Measurements from ENCODE around the gene HAAO. TPM values are rescaled to one million over a fixed set of nuclear protein-coding genes. Genes with fewer than 3 reads are reported as not detected.

Gene HAAO
- total and polyA plus RNA-seq, 2 of the 8 experiments (the other 6 are each of a cell fraction or from before 2014, with no cell fraction given), result 2.5 to 7.0 TPM

GRCh38 chr2:42788478-42788793, 3.9 kb downstream of the HAAO start:
- Histone ChIP-seq H3K36me3 (ENCODE audit: control insufficient read depth in 2 of 4, insufficient read depth in 4 of 4, low read length in 3 of 4) (no peaks in the 10 kb centered on the region), H2BK15ac (ENCODE audit: low read length) (no peak overlapping the region), H2BK20ac (ENCODE audit: low read length) (no peak overlapping the region), H2AK5ac (ENCODE audit: low read depth, low read length) (peak overlapping the region; percentile 75; the same call in 1 of the 2 replicates), H3K9me3 (ENCODE audit: insufficient read depth in 2 of 2, low read depth in 1 of 2, low read length in 1 of 2) (no peaks in the 10 kb centered on the region), H3K79me1 (ENCODE audit: low read depth, low read length) (no peaks in the 10 kb centered on the region), H3K4me1 (replicated peaks in 1 of 4; ENCODE audit: control insufficient read depth in 3 of 4, insufficient read depth in 4 of 4, low read length in 3 of 4) (peaks cover 0 to 10% (median 4%) of the 10 kb centered on the region in 4 experiments; a peak in 5 of 7 replicates), H3K4me2 (ENCODE audit: insufficient read depth in 1 of 2, low read depth in 2 of 2, low read length in 2 of 2) (no peak overlapping the region), H3K4me3 (ENCODE audit: extremely low read depth in 1 of 4, insufficient read depth in 2 of 4, low read depth in 3 of 4, low read length in 4 of 4) (no peak overlapping the region), H4K91ac (replicated peaks; ENCODE audit: insufficient read length, low read length) (peak overlapping the region; percentile 37), H3K56ac (replicated peaks; ENCODE audit: insufficient read length, low read depth, low read length) (no peak overlapping the region), H3K14ac (ENCODE audit: insufficient read length) (no peak overlapping the region), H3K23me2 (ENCODE audit: low read depth, low read length) (peaks cover 9% of the 10 kb centered on the region; the same call in 1 of the 2 replicates), H2BK12ac (ENCODE audit: low read depth, low read length) (no peak overlapping the region), H3K9ac (replicated peaks in 1 of 4; ENCODE audit: extremely low read depth in 1 of 4, low read depth in 3 of 4, low read length in 3 of 4) (no peak overlapping the region; a peak in 1 of 7 replicates), H3K79me2 (ENCODE audit: control insufficient read depth in 1 of 2, insufficient read depth in 2 of 2, low read length in 2 of 2) (no peaks in the 10 kb centered on the region), H3K23ac (ENCODE audit: insufficient read length) (no peak overlapping the region), H2BK5ac (ENCODE audit: low read depth, low read length) (no peak overlapping the region; the same call in 1 of the 2 replicates), H2BK120ac (replicated peaks; ENCODE audit: low read depth, low read length) (no peak overlapping the region), H3K27ac (ENCODE audit: low read depth, low read length) (no peak overlapping the region), H4K5ac (ENCODE audit: insufficient read length, low read depth, low read length) (no peak overlapping the region), H3K4ac (replicated peaks; ENCODE audit: insufficient read length, low read depth, low read length) (no peak overlapping the region), H4K8ac (ENCODE audit: extremely low read depth, insufficient read depth, low read length) (no peak overlapping the region), H3K18ac (ENCODE audit: extremely low read depth, low read length) (no peak overlapping the region), H2AFZ (ENCODE audit: low read length) (no peak overlapping the region), H4K20me1 (replicated peaks in 1 of 2; ENCODE audit: control insufficient read depth in 1 of 2, insufficient read depth in 2 of 2, low read length in 2 of 2) (no peaks in the 10 kb centered on the region), H3K27me3 (replicated peaks in 1 of 4; ENCODE audit: control insufficient read depth in 3 of 4, extremely low read depth in 1 of 4, insufficient read depth in 3 of 4, low read length in 3 of 4) (peaks cover 0 to 18% (median 13%) of the 10 kb centered on the region in 4 experiments; a peak in 6 of 7 replicates)
- WGBS, 2 experiments (ENCODE audit: extremely low coverage in 1 of 2, insufficient coverage in 1 of 2, insufficient read length in 1 of 2, insufficient replicate concordance in 2 of 2, low coverage in 1 of 2, low lambda C conversion rate in 2 of 2, missing lambda C conversion rate in 1 of 2), result 80% methylated on average over 9 of the region's 9 CpGs; no CpG with 5 or more reads in 1 of the 2 experiments
- no peak for DNase-seq (ENCODE audit: low read depth in 1 of 2, low spot score in 2 of 2)
- CTCF ChIA-PET (ENCODE audit: partially characterized antibody), result interaction anchor here (1.0 to 2.7 kb wide), 4 partner anchors 18 to 28 kb away, joined by 3 to 10 read pairs (median 6); no protein-coding TSS in a partner anchor
- no peak for FAIRE-seq
- POLR2A ChIA-PET (ENCODE audit: partially characterized antibody), result no interaction called here
- TF ChIP-seq, protein P1, sequence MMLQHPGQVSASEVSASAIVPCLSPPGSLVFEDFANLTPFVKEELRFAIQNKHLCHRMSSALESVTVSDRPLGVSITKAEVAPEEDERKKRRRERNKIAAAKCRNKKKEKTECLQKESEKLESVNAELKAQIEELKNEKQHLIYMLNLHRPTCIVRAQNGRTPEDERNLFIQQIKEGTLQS (IDR thresholded peaks at IDR 0.05; ENCODE audit: insufficient read depth, low read depth, low read length), result no peak

All from H1 (cell line).